CD14-positive monocyte (primary cell): ENCODE measurements around the gene ABTB2. TPM values are rescaled to one million over a fixed set of nuclear protein-coding genes. Genes with fewer than 3 reads are reported as not detected.
A peak's percentile ranks its signal among the peaks of the same experiment; 100 is the strongest.

Experiments used
- DNase-seq, 3 donors: peaks; one replicate each; pipeline ENCODE4 v3.0.0-alpha.2; 2011 to 2022
- H2AFZ ChIP-seq: 2 replicates; pipeline ENCODE4 v1.6.0; 2012; ENCODE audit warnings: mild to moderate bottlenecking, low read depth, low read length, inconsistent platforms; ENCODE audit not compliant: insufficient read depth, poor library complexity, severe bottlenecking
- H3K27ac ChIP-seq, 2 donors: 1 replicate in 1 of 2; 2 replicates in 1 of 2; pipeline ENCODE4 v1.5.1; 2012 to 2013; ENCODE audit warnings: low read length in 2 of 2, control low read depth in 1 of 2, inconsistent platforms in 1 of 2, low read depth in 1 of 2, mild to moderate bottlenecking in 1 of 2
- H3K27me3 ChIP-seq, 2 donors: one replicate each; pipeline versions ENCODE4 v1.6.0 to v1.6.1; 2011 to 2013; ENCODE audit warnings: low read length in 2 of 2; ENCODE audit not compliant: control insufficient read depth in 2 of 2, insufficient read depth in 2 of 2
- H3K36me3 ChIP-seq, 2 donors: replicated peaks in 1 of 2; 1 replicate in 1 of 2; 2 replicates in 1 of 2; pipeline versions ENCODE4 v1.5.1 to v1.6.1; 2012 to 2013; ENCODE audit warnings: low read length in 2 of 2, control low read depth in 1 of 2, inconsistent platforms in 1 of 2, mild to moderate bottlenecking in 1 of 2; ENCODE audit not compliant: insufficient read depth in 2 of 2, control insufficient read depth in 1 of 2
- H3K4me1 ChIP-seq, 2 donors: 1 replicate in 1 of 2; 2 replicates in 1 of 2; pipeline versions ENCODE4 v1.5.1 to v1.6.1; 2012 to 2013; ENCODE audit warnings: low read length in 2 of 2, control low read depth in 1 of 2, inconsistent platforms in 1 of 2, mild to moderate bottlenecking in 1 of 2, moderate library complexity in 1 of 2; ENCODE audit not compliant: insufficient read depth in 2 of 2, control insufficient read depth in 1 of 2
- H3K4me2 ChIP-seq: replicated peaks from 2 replicates; pipeline ENCODE3; 2012; ENCODE audit warnings: low read length, moderate library complexity, mild to moderate bottlenecking; ENCODE audit not compliant: poor library complexity, severe bottlenecking; ENCODE audit errors: extremely low read depth
- H3K4me3 ChIP-seq, 3 experiments: fragments of 200-600 bp in 1 of 3; sonication (generic) in 1 of 3; replicated peaks in 1 of 3; 1 replicate in 2 of 3; 2 replicates in 1 of 3; pipeline ENCODE4 v1.5.1; 2011 to 2013; ENCODE audit warnings: low read length in 3 of 3, mild to moderate bottlenecking in 3 of 3, control low read depth in 2 of 3, low read depth in 2 of 3, inconsistent platforms in 1 of 3, moderate library complexity in 1 of 3
- H3K79me2 ChIP-seq: 2 replicates; pipeline ENCODE4 v1.6.0; 2012; ENCODE audit warnings: mild to moderate bottlenecking, control low read depth, inconsistent platforms, low read length, moderate library complexity; ENCODE audit not compliant: insufficient read depth
- H3K9ac ChIP-seq: 2 replicates; pipeline ENCODE4 v1.6.0; 2017; ENCODE audit warnings: low read length, mild to moderate bottlenecking; ENCODE audit not compliant: insufficient read depth, poor library complexity, severe bottlenecking
- H3K9me3 ChIP-seq, 2 donors: replicated peaks in 1 of 2; 1 replicate in 1 of 2; 2 replicates in 1 of 2; pipeline versions ENCODE4 v1.5.1 to v1.6.1; 2012 to 2013; ENCODE audit warnings: low read length in 2 of 2, control low read depth in 1 of 2; ENCODE audit not compliant: control insufficient read depth in 1 of 2, insufficient read depth in 1 of 2
- H4K20me1 ChIP-seq: 2 replicates; pipeline ENCODE4 v1.6.0; 2012; ENCODE audit warnings: mild to moderate bottlenecking, low read length, control low read depth, moderate library complexity; ENCODE audit not compliant: insufficient read depth
- H3K27ac Mint-ChIP-seq, 7 donors: one replicate each; pipeline ENCODE4 v1.8.0; 2020; ENCODE audit warnings: mild to moderate bottlenecking in 7 of 7, mixed read lengths in 7 of 7, moderate library complexity in 6 of 7, inconsistent platforms in 2 of 7
- H3K27me3 Mint-ChIP-seq, 3 donors: one replicate each; pipeline ENCODE4 v1.8.0; 2021 to 2022; ENCODE audit warnings: low read depth in 3 of 3, mild to moderate bottlenecking in 3 of 3, mixed read lengths in 3 of 3, moderate library complexity in 3 of 3, inconsistent platforms in 1 of 3
- H3K36me3 Mint-ChIP-seq, 2 donors: one replicate each; pipeline ENCODE4 v1.8.0; 2020; ENCODE audit warnings: mixed read lengths in 2 of 2, inconsistent platforms in 1 of 2, mild to moderate bottlenecking in 1 of 2
- H3K4me1 Mint-ChIP-seq: one replicate; pipeline ENCODE4 v1.8.0; 2020; ENCODE audit warnings: mild to moderate bottlenecking, mixed read lengths
- H3K4me3 Mint-ChIP-seq, 2 donors: one replicate each; pipeline ENCODE4 v1.8.0; 2020; ENCODE audit warnings: mild to moderate bottlenecking in 2 of 2, mixed read lengths in 2 of 2, moderate library complexity in 1 of 2
- H3K9me3 Mint-ChIP-seq, 7 donors: one replicate each; pipeline ENCODE4 v1.8.0; 2020 to 2022; ENCODE audit warnings: mixed read lengths in 7 of 7, mild to moderate bottlenecking in 6 of 7, moderate library complexity in 6 of 7, inconsistent platforms in 2 of 7
- WGBS: methylation state at CpG from one replicate; pipeline ENCODE4 v1.1.5; 2013; ENCODE audit warnings: missing lambda C conversion rate; ENCODE audit not compliant: insufficient coverage; 5-methylcytosine and 5-hydroxymethylcytosine counted together
- intact Hi-C, 2 donors: fragments of 100-400 bp; cut with micrococcal nuclease; formaldehyde crosslinking; loops; one replicate each; pipeline versions ENCODE4 v1.15.0 to v1.15.1; 2023
- polyA plus RNA-seq, 3 donors: library from polyadenylated mRNA; depleted of rRNA in 1 of 3; unstranded in 2 of 3; stranded (reverse) in 1 of 3; fragments of 300-500 nt in 2 of 3; fragments of >200 nt in 1 of 3; fragmentation: Illumina TruSeq in 2 of 3; gene quantifications; 1 replicate in 2 of 3; 2 replicates in 1 of 3; pipeline ENCODE4 v1.2.3, GENCODE V29; 2012 to 2021
- TF ChIP-seq, protein P1 (sequence below): fragments of 200-600 bp; IDR thresholded peaks from one replicate; pipeline ENCODE4 v1.8.0; 2022; ENCODE audit warnings: antibody characterized with exemption, mild to moderate bottlenecking

The ABTB2 gene
- polyA plus RNA-seq, 3 donors: 0.25 to 1.7 (median 0.26) TPM

DNA sequence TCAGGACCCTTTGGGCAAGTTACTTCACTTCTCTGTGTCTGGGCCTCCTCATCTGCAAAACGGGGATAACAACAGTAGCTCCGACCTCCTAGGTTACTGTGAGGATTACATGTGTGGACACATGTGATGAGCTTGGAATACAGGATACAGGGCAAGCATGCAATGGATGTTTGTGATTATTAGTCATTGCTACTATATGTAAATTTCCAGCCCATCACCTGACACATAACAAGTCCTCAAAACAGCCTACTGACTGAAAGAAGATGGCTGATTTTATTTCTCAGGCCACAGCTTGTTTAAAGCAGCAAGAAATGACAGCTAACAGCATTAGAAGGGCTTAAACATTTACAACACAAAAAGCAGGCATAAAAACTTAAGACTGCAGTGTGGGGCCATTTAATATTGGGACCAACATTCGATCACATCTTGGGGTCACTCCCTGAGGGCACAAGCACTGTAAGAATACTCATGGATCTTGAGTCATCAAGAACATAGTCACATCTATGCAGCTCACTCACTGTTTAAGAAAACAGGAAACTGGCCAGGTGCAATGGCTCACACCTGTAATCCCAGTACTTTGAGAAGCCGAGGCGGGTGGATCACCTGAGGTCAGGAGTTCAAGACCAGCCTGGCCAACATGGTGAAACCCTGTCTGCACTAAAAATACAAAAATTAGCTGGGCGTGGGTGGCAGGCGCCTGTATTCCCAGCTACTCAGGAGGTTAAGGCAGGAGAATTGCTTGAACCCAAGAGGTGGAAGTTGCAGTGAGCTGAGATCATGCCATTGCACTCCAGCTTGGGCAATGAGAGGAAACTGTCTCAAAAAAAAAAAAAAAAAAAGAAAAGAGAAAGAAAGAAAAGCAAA is 49.5 kb downstream of the ABTB2 start:
- H3K4me1 Mint-ChIP-seq: peaks cover 33% of the 10 kb centered on the region
- Histone ChIP-seq H3K27me3 (no peaks in the 10 kb centered on the region), H3K9ac (no peak overlapping the region), H3K36me3 (no peaks in the 10 kb centered on the region), H3K79me2 (no peaks in the 10 kb centered on the region), H3K4me3 (peak overlapping the region in 1 of 3 experiments; percentile 32), H3K4me1 (peaks cover 27 to 33% of the 10 kb centered on the region in 2 donors), H3K27ac (peak overlapping the region; percentile 43 to 81), H2AFZ (no peak overlapping the region), H3K4me2 (peak overlapping the region; percentile 32), H4K20me1 (no peaks in the 10 kb centered on the region), H3K9me3 (no peaks in the 10 kb centered on the region)
- TF ChIP-seq, protein P1, sequence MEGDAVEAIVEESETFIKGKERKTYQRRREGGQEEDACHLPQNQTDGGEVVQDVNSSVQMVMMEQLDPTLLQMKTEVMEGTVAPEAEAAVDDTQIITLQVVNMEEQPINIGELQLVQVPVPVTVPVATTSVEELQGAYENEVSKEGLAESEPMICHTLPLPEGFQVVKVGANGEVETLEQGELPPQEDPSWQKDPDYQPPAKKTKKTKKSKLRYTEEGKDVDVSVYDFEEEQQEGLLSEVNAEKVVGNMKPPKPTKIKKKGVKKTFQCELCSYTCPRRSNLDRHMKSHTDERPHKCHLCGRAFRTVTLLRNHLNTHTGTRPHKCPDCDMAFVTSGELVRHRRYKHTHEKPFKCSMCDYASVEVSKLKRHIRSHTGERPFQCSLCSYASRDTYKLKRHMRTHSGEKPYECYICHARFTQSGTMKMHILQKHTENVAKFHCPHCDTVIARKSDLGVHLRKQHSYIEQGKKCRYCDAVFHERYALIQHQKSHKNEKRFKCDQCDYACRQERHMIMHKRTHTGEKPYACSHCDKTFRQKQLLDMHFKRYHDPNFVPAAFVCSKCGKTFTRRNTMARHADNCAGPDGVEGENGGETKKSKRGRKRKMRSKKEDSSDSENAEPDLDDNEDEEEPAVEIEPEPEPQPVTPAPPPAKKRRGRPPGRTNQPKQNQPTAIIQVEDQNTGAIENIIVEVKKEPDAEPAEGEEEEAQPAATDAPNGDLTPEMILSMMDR: no peak
- peaks cover 0 to 4% (median 0%) of the 10 kb centered on the region in 3 donors for H3K27me3 Mint-ChIP-seq
- intact Hi-C loops: loop anchor here (5.0 to 10.0 kb wide), 3 partner anchors 47 to 53 kb away; partner anchors contain the start of gene ABTB2 (in 2 of the 2)
- H3K36me3 Mint-ChIP-seq: no peaks in the 10 kb centered on the region
- DNase-seq: peak in 1 of 3 donors; percentile 41
- H3K4me3 Mint-ChIP-seq: no peak overlapping the region
- no peaks in the 10 kb centered on the region for H3K9me3 Mint-ChIP-seq
- WGBS: 85% methylated on average over 7 of the region's 7 CpGs
- peak overlapping the region; percentile 66 to 96 (median 90) for H3K27ac Mint-ChIP-seq

DNA sequence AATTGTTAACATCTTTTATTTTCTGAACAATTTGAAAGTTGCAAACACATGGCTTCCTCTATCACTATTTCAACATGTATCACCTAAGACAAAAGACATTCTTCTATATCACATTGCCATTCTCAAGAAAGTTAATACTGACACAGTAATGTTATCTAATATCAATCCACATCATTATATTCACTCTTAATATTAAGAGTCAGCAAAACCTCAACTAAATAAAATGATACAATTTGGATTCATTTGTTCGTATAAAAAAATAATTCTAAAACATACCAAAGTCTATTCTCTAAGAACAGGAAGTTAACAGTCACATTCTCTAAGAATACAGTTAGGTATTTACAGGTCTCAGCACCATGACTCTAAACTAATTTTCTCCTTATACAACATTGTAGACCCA is 52.0 kb downstream of the ABTB2 start:
- WGBS: no CpG with 5 or more reads among the region's 1 CpG
- Mint-ChIP-seq H3K4me3 (no peak overlapping the region), H3K27me3 (peaks cover 0 to 4% (median 0%) of the 10 kb centered on the region in 3 donors), H3K9me3 (no peaks in the 10 kb centered on the region), H3K4me1 (peaks cover 56% of the 10 kb centered on the region), H3K27ac (no peak overlapping the region), H3K36me3 (no peaks in the 10 kb centered on the region)
- H3K4me3 ChIP-seq: no peak overlapping the region
- H3K4me1 ChIP-seq: peaks cover 49 to 53% of the 10 kb centered on the region in 2 donors
- H4K20me1 ChIP-seq: no peaks in the 10 kb centered on the region
- no peaks in the 10 kb centered on the region for H3K36me3 ChIP-seq
- intact Hi-C loops: loop anchor here (5.0 to 10.0 kb wide), 3 partner anchors 49 to 52 kb away; partner anchors contain the start of gene ABTB2 (in 2 of the 2)
- H3K9me3 ChIP-seq: no peaks in the 10 kb centered on the region
- H3K4me2 ChIP-seq: no peak overlapping the region
- no peak for DNase-seq
- no peaks in the 10 kb centered on the region for H3K79me2 ChIP-seq
- H2AFZ ChIP-seq: no peak overlapping the region
- no peak overlapping the region for H3K9ac ChIP-seq
- no peaks in the 10 kb centered on the region for H3K27me3 ChIP-seq
- TF ChIP-seq, protein P1: no peak
- no peak overlapping the region for H3K27ac ChIP-seq
